ENCODE results near the gene MYO18A. TPM values are rescaled to one million over a fixed set of nuclear protein-coding genes. Genes with fewer than 3 reads are reported as not detected.

The MYO18A gene
- total and polyA plus RNA-seq, 7 experiments from 2014 or later, result 10.2 to 144 (median 95.3) TPM

- ChIA-PET CTCF (interaction anchor here (0.8 kb wide), 1 partner anchor 10 kb away, joined by 3 read pairs; no protein-coding TSS in a partner anchor), POLR2A (interaction anchor here (0.9 kb wide), 1 partner anchor 127 kb away, joined by 3 read pairs; the partner anchor contains the start of gene PHF12)
- Mint-ChIP-seq H3K36me3 (peaks cover 1 to 16% (median 10%) of the 10 kb centered on the region in 5 donors), H3K27ac (no peak overlapping the region), H3K9me3 (no peaks in the 10 kb centered on the region), H3K4me1 (peaks cover 0 to 5% (median 0%) of the 10 kb centered on the region in 7 donors), H3K27me3 (no peaks in the 10 kb centered on the region), H3K4me3 (no peak overlapping the region)
- Histone ChIP-seq H3K9me3 (ENCODE audit: control insufficient read depth in 2 of 3, low read length in 3 of 3) (no peaks in the 10 kb centered on the region), H3K27ac (ENCODE audit: low read depth, low read length) (no peak overlapping the region), H3K4me3 (ENCODE audit: low read length) (no peak overlapping the region), H3K4me1 (ENCODE audit: control insufficient read depth in 2 of 2, insufficient read depth in 2 of 2, low read length in 2 of 2) (no peaks in the 10 kb centered on the region), H3K27me3 (ENCODE audit: control insufficient read depth in 2 of 2, insufficient read depth in 2 of 2, low read length in 2 of 2) (no peaks in the 10 kb centered on the region), H3K36me3 (ENCODE audit: control insufficient read depth in 2 of 3, insufficient read depth in 3 of 3, low read length in 3 of 3) (peaks cover 0 to 64% (median 2%) of the 10 kb centered on the region in 3 experiments)
- DNase-seq (no peak), ATAC-seq (no peak)
- intact Hi-C loops (cut with micrococcal nuclease), result no loop called here
Observed at GRCh38 chr17:29078183-29079045, 101.8 kb downstream of the MYO18A start.

- Mint-ChIP-seq H3K4me3 (no peak overlapping the region), H3K9me3 (no peaks in the 10 kb centered on the region), H3K36me3 (peaks cover 1 to 12% (median 10%) of the 10 kb centered on the region in 5 donors), H3K27ac (peak overlapping the region in 1 of 9 donors; percentile 58), H3K4me1 (peaks cover 0 to 9% (median 0%) of the 10 kb centered on the region in 7 donors), H3K27me3 (no peaks in the 10 kb centered on the region)
- Histone ChIP-seq H3K4me3 (ENCODE audit: low read length) (no peak overlapping the region), H3K27ac (ENCODE audit: low read depth, low read length) (no peak overlapping the region), H3K4me1 (ENCODE audit: control insufficient read depth in 2 of 2, insufficient read depth in 2 of 2, low read length in 2 of 2) (no peaks in the 10 kb centered on the region), H3K36me3 (ENCODE audit: control insufficient read depth in 2 of 3, insufficient read depth in 3 of 3, low read length in 3 of 3) (peaks cover 0 to 54% (median 2%) of the 10 kb centered on the region in 3 experiments), H3K9me3 (ENCODE audit: control insufficient read depth in 2 of 3, low read length in 3 of 3) (no peaks in the 10 kb centered on the region), H3K27me3 (ENCODE audit: control insufficient read depth in 2 of 2, insufficient read depth in 2 of 2, low read length in 2 of 2) (no peaks in the 10 kb centered on the region)
- DNase-seq (no peak), ATAC-seq (no peak)
- ChIA-PET CTCF (no interaction called here), POLR2A (no interaction called here)
- intact Hi-C loops (cut with micrococcal nuclease), result no loop called here
Observed at GRCh38 chr17:29077320-29077719, 102.9 kb downstream of the MYO18A start.

- intact Hi-C loops (cut with micrococcal nuclease), result no loop called here
- CTCF ChIA-PET, result no interaction called here
- Histone ChIP-seq H3K9me3 (ENCODE audit: control insufficient read depth in 2 of 3, low read length in 3 of 3) (no peaks in the 10 kb centered on the region), H3K27ac (ENCODE audit: low read depth, low read length) (no peak overlapping the region), H3K4me1 (ENCODE audit: control insufficient read depth in 2 of 2, insufficient read depth in 2 of 2, low read length in 2 of 2) (no peaks in the 10 kb centered on the region), H3K27me3 (ENCODE audit: control insufficient read depth in 2 of 2, insufficient read depth in 2 of 2, low read length in 2 of 2) (no peaks in the 10 kb centered on the region), H3K4me3 (ENCODE audit: low read length) (no peak overlapping the region), H3K36me3 (ENCODE audit: control insufficient read depth in 2 of 3, insufficient read depth in 3 of 3, low read length in 3 of 3) (peaks cover 0 to 48% (median 2%) of the 10 kb centered on the region in 3 experiments)
- H3K9me3 Mint-ChIP-seq, result no peaks in the 10 kb centered on the region
- H3K4me1 Mint-ChIP-seq, result peaks cover 0 to 9% (median 0%) of the 10 kb centered on the region in 7 donors
- H3K27ac Mint-ChIP-seq, result peak overlapping the region in 4 of 9 donors; percentile 1 to 46 (median 24)
- ATAC-seq (no peak), DNase-seq (no peak)
- POLR2A ChIA-PET, result no interaction called here
- H3K27me3 Mint-ChIP-seq, result no peaks in the 10 kb centered on the region
- no peak overlapping the region for H3K4me3 Mint-ChIP-seq
- H3K36me3 Mint-ChIP-seq, result peaks cover 1 to 11% (median 9%) of the 10 kb centered on the region in 5 donors
Observed at GRCh38 chr17:29076722-29077121, 103.5 kb downstream of the MYO18A start.

DNA sequence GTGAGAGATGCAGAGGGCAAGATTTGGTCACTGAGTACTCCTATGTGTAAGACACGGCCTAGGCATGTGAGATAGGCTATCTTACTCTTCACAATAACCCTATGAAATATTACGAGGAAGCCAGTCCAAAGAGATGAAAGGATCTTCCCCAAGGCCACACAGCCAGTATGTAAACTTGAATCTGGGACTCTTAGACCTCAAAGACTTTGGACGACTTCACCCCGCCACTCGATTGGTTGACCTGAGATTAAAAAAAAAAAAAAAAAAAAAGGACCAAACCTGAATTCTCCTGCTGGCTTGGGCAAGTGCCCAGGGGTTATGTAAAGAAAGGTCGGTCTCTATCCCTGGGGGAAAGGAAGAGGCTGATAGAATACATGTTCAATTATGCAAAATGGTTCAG is 104.1 kb downstream of the MYO18A start:
- peaks cover 0 to 4% (median 3%) of the 10 kb centered on the region in 5 donors for H3K36me3 Mint-ChIP-seq
- Histone ChIP-seq H3K27me3 (ENCODE audit: control insufficient read depth in 2 of 2, insufficient read depth in 2 of 2, low read length in 2 of 2) (no peaks in the 10 kb centered on the region), H3K4me3 (ENCODE audit: low read length) (no peak overlapping the region), H3K4me1 (ENCODE audit: control insufficient read depth in 2 of 2, insufficient read depth in 2 of 2, low read length in 2 of 2) (no peaks in the 10 kb centered on the region), H3K27ac (ENCODE audit: low read depth, low read length) (no peak overlapping the region), H3K36me3 (ENCODE audit: control insufficient read depth in 2 of 3, insufficient read depth in 3 of 3, low read length in 3 of 3) (peaks cover 0 to 41% (median 0%) of the 10 kb centered on the region in 3 experiments), H3K9me3 (ENCODE audit: control insufficient read depth in 2 of 3, low read length in 3 of 3) (no peaks in the 10 kb centered on the region)
- POLR2A ChIA-PET, result no interaction called here
- DNase-seq, result no peak
- ATAC-seq, result no peak
- no peaks in the 10 kb centered on the region for H3K27me3 Mint-ChIP-seq
- no peak overlapping the region for H3K4me3 Mint-ChIP-seq
- peak overlapping the region in 2 of 9 donors; percentile 1 to 28 for H3K27ac Mint-ChIP-seq
- H3K4me1 Mint-ChIP-seq, result peaks cover 0 to 9% (median 0%) of the 10 kb centered on the region in 7 donors
- H3K9me3 Mint-ChIP-seq, result no peaks in the 10 kb centered on the region
- CTCF ChIA-PET, result no interaction called here
- intact Hi-C loops (cut with micrococcal nuclease), result no loop called here

- peak; percentile 53 for ATAC-seq
- H3K4me1 ChIP-seq (ENCODE audit: control insufficient read depth in 2 of 2, insufficient read depth in 2 of 2, low read length in 2 of 2), result no peaks in the 10 kb centered on the region
- peaks cover 0 to 26% (median 0%) of the 10 kb centered on the region in 3 experiments for H3K36me3 ChIP-seq (ENCODE audit: control insufficient read depth in 2 of 3, insufficient read depth in 3 of 3, low read length in 3 of 3)
- no peak overlapping the region for H3K4me3 ChIP-seq (ENCODE audit: low read length)
- CTCF ChIA-PET, result interaction anchor here (0.6 kb wide), 1 partner anchor 8 kb away, joined by 4 read pairs; no protein-coding TSS in a partner anchor
- Mint-ChIP-seq H3K4me3 (no peak overlapping the region), H3K27me3 (no peaks in the 10 kb centered on the region), H3K4me1 (peaks cover 0 to 9% (median 0%) of the 10 kb centered on the region in 7 donors), H3K27ac (peak overlapping the region in 1 of 9 donors; percentile 9), H3K9me3 (no peaks in the 10 kb centered on the region), H3K36me3 (peaks cover 0 to 1% (median 0%) of the 10 kb centered on the region in 5 donors)
- intact Hi-C loops (cut with micrococcal nuclease), result no loop called here
- DNase-seq, result no peak
- no peaks in the 10 kb centered on the region for H3K27me3 ChIP-seq (ENCODE audit: control insufficient read depth in 2 of 2, insufficient read depth in 2 of 2, low read length in 2 of 2)
- POLR2A ChIA-PET, result no interaction called here
- H3K27ac ChIP-seq (ENCODE audit: low read depth, low read length), result no peak overlapping the region
- no peaks in the 10 kb centered on the region for H3K9me3 ChIP-seq (ENCODE audit: control insufficient read depth in 2 of 3, low read length in 3 of 3)
Observed at GRCh38 chr17:29074488-29074887, 105.7 kb downstream of the MYO18A start.

DNA sequence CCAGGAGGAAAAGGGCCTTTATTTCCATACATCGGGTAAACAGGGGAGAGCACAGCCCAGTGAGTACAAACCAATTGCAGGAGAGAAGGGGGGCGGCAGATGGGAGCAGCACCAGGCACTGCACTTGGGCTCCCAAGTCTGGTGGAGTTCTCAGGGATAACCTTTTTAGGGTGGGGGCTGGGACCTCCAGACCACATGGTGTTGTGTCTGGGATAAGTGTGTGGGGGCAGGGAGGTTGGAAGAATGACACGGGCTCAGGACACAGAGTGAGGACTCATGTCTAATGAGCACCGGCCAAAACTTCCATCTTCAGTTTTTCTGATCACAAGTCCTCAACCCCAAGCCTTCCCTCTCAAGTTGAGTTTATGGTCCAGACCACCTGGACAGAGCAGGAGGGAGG is 106.7 kb downstream of the MYO18A start:
- no peaks in the 10 kb centered on the region for H3K27me3 Mint-ChIP-seq
- Histone ChIP-seq H3K27ac (ENCODE audit: low read depth, low read length) (no peak overlapping the region), H3K4me3 (ENCODE audit: low read length) (no peak overlapping the region), H3K27me3 (ENCODE audit: control insufficient read depth in 2 of 2, insufficient read depth in 2 of 2, low read length in 2 of 2) (no peaks in the 10 kb centered on the region), H3K4me1 (ENCODE audit: control insufficient read depth in 2 of 2, insufficient read depth in 2 of 2, low read length in 2 of 2) (no peaks in the 10 kb centered on the region), H3K36me3 (ENCODE audit: control insufficient read depth in 2 of 3, insufficient read depth in 3 of 3, low read length in 3 of 3) (peaks cover 0 to 16% (median 0%) of the 10 kb centered on the region in 3 experiments), H3K9me3 (ENCODE audit: control insufficient read depth in 2 of 3, low read length in 3 of 3) (no peaks in the 10 kb centered on the region)
- no peaks in the 10 kb centered on the region for H3K9me3 Mint-ChIP-seq
- peaks cover 0 to 9% (median 0%) of the 10 kb centered on the region in 7 donors for H3K4me1 Mint-ChIP-seq
- peak overlapping the region in 1 of 9 donors; percentile 36 for H3K27ac Mint-ChIP-seq
- intact Hi-C loops (cut with micrococcal nuclease), result no loop called here
- POLR2A ChIA-PET, result no interaction called here
- no peak for DNase-seq
- no peak for ATAC-seq
- CTCF ChIA-PET, result no interaction called here
- peaks cover 0 to 1% (median 0%) of the 10 kb centered on the region in 5 donors for H3K36me3 Mint-ChIP-seq
- no peak overlapping the region for H3K4me3 Mint-ChIP-seq
